ENCODE data around the gene ARL6IP4.

ARL6IP4 gene

DNA sequence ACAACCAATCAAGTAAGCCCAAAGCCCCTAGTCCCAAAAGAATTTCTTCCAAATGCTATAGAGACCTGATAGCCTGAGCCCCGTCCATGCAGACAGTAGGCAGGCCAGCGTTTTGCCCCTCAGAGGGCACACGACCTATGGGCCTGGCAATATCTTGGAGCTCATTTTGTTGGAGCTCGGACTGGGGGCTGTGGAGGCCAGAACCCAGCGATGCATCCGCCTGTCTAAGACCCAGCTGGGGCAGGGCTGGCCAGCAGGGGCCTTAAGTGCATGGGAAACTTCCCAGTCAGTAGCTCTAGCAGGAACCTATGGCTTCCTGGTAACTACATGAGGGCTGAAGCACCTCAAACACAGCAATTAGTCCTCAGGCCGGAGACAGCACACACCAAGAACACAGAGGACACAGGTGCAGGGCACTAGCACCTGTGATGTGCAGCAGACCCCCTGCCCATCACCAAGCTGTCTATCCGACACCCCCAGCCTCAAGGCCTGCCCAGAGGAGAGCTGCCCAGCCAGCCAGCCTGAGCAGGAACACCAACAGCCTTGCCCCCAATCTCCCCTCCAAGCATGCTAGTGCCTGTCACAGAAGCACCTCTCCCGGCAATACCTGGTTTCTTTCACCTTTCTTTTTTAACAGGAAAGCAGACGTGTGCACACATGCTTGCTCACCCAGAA lies 50.8 kb downstream of the ARL6IP4 start:
- TF ChIP-seq FOXP2 (optimal IDR thresholded peaks at IDR 0.05; ENCODE audit: borderline replicate concordance, extremely low read depth, extremely low read length, insufficient read depth) = no peak
- TF ChIP-seq POLR2AphosphoS5 (IDR thresholded peaks at IDR 0.05; ENCODE audit: low read depth, low read length) = no peak
- no peak for TF ChIP-seq SIN3A (IDR thresholded peaks at IDR 0.05; ENCODE audit: borderline replicate concordance, insufficient read depth, low read length)

All from PFSK-1 (cell line).